T-helper 17 cell (primary cell): ENCODE results near the gene KRT23. TPM values are rescaled to one million over a fixed set of nuclear protein-coding genes. Genes with fewer than 3 reads are reported as not detected.

Experiments used
- ATAC-seq: fragments of 150-1000 bp; cut with Tn5 transposase; 2 replicates; pipeline ENCODE4 v1.10.0; 2021; ENCODE audit warnings: mild to moderate bottlenecking, moderate library complexity
- DNase-seq, 3 donors: peaks; one replicate each; pipeline versions ENCODE4 v3.0.0 to v3.0.0-alpha.2; 2020 to 2021
- H3K9me3 ChIP-seq: one replicate; pipeline ENCODE4 v1.7.0; 2013; ENCODE audit warnings: low read length, mild to moderate bottlenecking; ENCODE audit not compliant: control insufficient read depth, poor library complexity, severe bottlenecking
- H3K27ac Mint-ChIP-seq: one replicate; pipeline ENCODE4 v1.8.0; 2022; ENCODE audit warnings: mild to moderate bottlenecking, moderate library complexity, mixed read lengths
- H3K27me3 Mint-ChIP-seq: one replicate; pipeline ENCODE4 v1.8.0; 2022; ENCODE audit warnings: mixed read lengths
- H3K36me3 Mint-ChIP-seq: one replicate; pipeline ENCODE4 v1.8.0; 2022; ENCODE audit warnings: low read depth, mixed read lengths
- H3K4me1 Mint-ChIP-seq: one replicate; pipeline ENCODE4 v1.8.0; 2022; ENCODE audit warnings: mild to moderate bottlenecking, mixed read lengths
- H3K4me3 Mint-ChIP-seq: one replicate; pipeline ENCODE4 v1.8.0; 2022; ENCODE audit warnings: mild to moderate bottlenecking, moderate library complexity, mixed read lengths
- total RNA-seq, 4 donors: library from RNA in 2 of 4; stranded (reverse) in 2 of 4; gene quantifications; one replicate each; pipeline ENCODE4 v1.2.3 and lab custom pipeline; 2022 to 2026

KRT23 gene
- total RNA-seq, 2 donors from 2014 or later = not detected

DNA sequence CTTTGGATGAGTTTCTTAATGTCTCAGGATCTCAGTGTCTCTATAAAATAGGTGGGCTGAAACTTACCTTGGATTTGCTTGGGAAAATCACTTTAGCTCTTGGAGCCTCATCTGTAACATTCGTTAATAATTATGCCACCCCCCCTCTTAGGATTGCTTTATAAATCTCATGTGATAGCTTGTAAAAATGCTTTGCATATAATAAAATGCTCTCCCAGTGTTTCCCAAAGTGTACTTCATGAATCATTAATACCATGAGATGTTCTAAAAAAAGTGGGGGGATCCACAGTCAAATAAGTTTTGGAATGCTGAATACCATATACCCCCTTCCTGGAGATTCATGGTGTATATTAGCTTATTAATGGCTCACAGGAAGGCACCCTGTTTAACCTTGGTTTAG, 24.1 kb upstream of the KRT23 start:
- ATAC-seq (no peak), DNase-seq (no peak)
- Mint-ChIP-seq H3K4me3 (no peak overlapping the region), H3K27ac (no peak overlapping the region), H3K27me3 (peaks cover 35% of the 10 kb centered on the region), H3K4me1 (peaks cover 2% of the 10 kb centered on the region), H3K36me3 (no peaks in the 10 kb centered on the region)
- H3K9me3 ChIP-seq = no peaks in the 10 kb centered on the region

DNA sequence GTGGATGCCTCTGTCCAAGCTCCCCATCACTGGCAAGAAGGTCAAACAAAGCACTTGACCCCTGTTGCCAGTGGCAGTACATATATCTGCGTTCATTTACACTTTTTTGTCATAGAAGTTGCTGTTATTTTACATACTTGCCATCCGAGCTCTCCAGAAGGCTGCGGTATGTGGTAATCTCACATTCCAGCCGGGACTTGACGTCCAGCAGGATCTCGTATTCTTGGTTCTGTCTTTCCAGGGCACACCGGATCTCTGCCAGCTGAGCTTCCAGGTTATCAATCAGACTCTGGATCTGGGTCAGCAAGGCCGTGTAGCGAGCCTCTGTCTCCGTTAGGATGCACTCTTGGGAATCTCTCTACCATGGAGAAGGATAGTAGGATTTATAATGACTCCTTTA, 22.7 kb upstream of the KRT23 start:
- ATAC-seq = no peak

GRCh38 chr17:40958086-40958953, 20.9 kb upstream of the KRT23 start:
- H3K9me3 ChIP-seq = no peaks in the 10 kb centered on the region
- no peak overlapping the region for H3K4me3 Mint-ChIP-seq
- H3K4me1 Mint-ChIP-seq = peaks cover 4% of the 10 kb centered on the region
- H3K27ac Mint-ChIP-seq = no peak overlapping the region
- DNase-seq (no peak), ATAC-seq (no peak)
- peaks cover 58% of the 10 kb centered on the region for H3K27me3 Mint-ChIP-seq
- no peaks in the 10 kb centered on the region for H3K36me3 Mint-ChIP-seq

More for the DNA sequence above, 22.7 kb upstream of the KRT23 start:
- no peak overlapping the region for H3K4me3 Mint-ChIP-seq
- H3K4me1 Mint-ChIP-seq = peaks cover 2% of the 10 kb centered on the region
- DNase-seq = no peak
- H3K9me3 ChIP-seq = no peaks in the 10 kb centered on the region
- H3K27ac Mint-ChIP-seq = no peak overlapping the region
- no peaks in the 10 kb centered on the region for H3K36me3 Mint-ChIP-seq
- H3K27me3 Mint-ChIP-seq = peaks cover 49% of the 10 kb centered on the region

GRCh38 chr17:40956401-40957254, 19.2 kb upstream of the KRT23 start:
- peaks cover 73% of the 10 kb centered on the region for H3K27me3 Mint-ChIP-seq
- DNase-seq (no peak), ATAC-seq (no peak)
- no peak overlapping the region for H3K27ac Mint-ChIP-seq
- no peaks in the 10 kb centered on the region for H3K9me3 ChIP-seq
- no peaks in the 10 kb centered on the region for H3K36me3 Mint-ChIP-seq
- peaks cover 4% of the 10 kb centered on the region for H3K4me1 Mint-ChIP-seq
- H3K4me3 Mint-ChIP-seq = no peak overlapping the region

DNA sequence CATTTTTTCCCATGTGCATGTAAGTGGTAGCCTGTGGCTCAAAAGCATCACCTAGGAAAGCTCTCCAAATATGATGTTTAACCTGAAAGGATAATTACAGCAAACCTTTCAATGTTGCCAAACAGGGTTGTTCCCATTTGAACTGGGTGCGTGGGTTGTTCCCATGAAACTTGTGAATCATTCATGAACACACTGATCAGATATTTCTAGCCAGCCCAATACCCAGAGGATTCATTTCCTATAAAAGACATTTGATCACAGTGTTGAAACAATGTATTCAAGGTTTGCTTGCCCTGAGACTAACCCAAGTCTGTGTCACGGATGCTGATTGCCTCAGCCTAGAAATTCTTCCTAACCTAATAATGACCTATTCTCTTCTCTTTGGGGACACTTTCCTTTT, 16.4 kb upstream of the KRT23 start:
- no peak overlapping the region for H3K27ac Mint-ChIP-seq
- H3K36me3 Mint-ChIP-seq = no peaks in the 10 kb centered on the region
- no peaks in the 10 kb centered on the region for H3K9me3 ChIP-seq
- no peak overlapping the region for H3K4me3 Mint-ChIP-seq
- peaks cover 4% of the 10 kb centered on the region for H3K4me1 Mint-ChIP-seq
- ATAC-seq (no peak), DNase-seq (no peak)
- H3K27me3 Mint-ChIP-seq = peaks cover 85% of the 10 kb centered on the region

DNA sequence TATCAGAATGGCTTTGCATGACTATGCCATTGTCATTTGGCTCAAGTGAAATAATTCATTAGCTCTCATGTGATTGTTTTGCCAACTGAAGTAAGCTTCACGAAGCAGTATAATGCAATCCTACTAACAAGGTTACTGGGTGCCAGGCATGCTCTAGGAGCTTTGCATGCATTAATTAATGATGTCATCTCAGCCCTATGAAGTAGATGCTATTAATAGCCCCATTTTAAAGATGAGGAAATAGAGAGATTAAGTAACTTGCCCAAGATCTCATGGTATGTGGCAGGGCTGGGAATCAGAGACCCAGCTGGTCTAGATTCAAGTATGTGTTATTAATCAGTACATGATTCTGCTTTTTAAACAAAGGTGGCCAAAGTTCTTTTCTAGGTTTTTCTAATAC, 15.2 kb upstream of the KRT23 start:
- Mint-ChIP-seq H3K27me3 (peaks cover 87% of the 10 kb centered on the region), H3K27ac (no peak overlapping the region), H3K4me3 (no peak overlapping the region), H3K36me3 (no peaks in the 10 kb centered on the region), H3K4me1 (peaks cover 4% of the 10 kb centered on the region)
- H3K9me3 ChIP-seq = no peaks in the 10 kb centered on the region
- no peak for DNase-seq
- ATAC-seq = no peak

GRCh38 chr17:40952154-40952553, 14.7 kb upstream of the KRT23 start:
- peaks cover 4% of the 10 kb centered on the region for H3K4me1 Mint-ChIP-seq
- no peak overlapping the region for H3K27ac Mint-ChIP-seq
- peaks cover 90% of the 10 kb centered on the region for H3K27me3 Mint-ChIP-seq
- DNase-seq (no peak), ATAC-seq (no peak)
- H3K36me3 Mint-ChIP-seq = no peaks in the 10 kb centered on the region
- no peak overlapping the region for H3K4me3 Mint-ChIP-seq
- H3K9me3 ChIP-seq = no peaks in the 10 kb centered on the region

GRCh38 chr17:40951011-40951622, 13.7 kb upstream of the KRT23 start:
- peaks cover under 1% of the 10 kb centered on the region for H3K36me3 Mint-ChIP-seq
- peaks cover 2% of the 10 kb centered on the region for H3K4me1 Mint-ChIP-seq
- no peak overlapping the region for H3K4me3 Mint-ChIP-seq
- DNase-seq (no peak), ATAC-seq (no peak)
- no peak overlapping the region for H3K27ac Mint-ChIP-seq
- H3K9me3 ChIP-seq = no peaks in the 10 kb centered on the region
- H3K27me3 Mint-ChIP-seq = peaks cover 92% of the 10 kb centered on the region

GRCh38 chr17:40950176-40950575, 12.7 kb upstream of the KRT23 start:
- ATAC-seq (no peak), DNase-seq (no peak)
- H3K27me3 Mint-ChIP-seq = peaks cover 92% of the 10 kb centered on the region
- H3K4me1 Mint-ChIP-seq = peaks cover 2% of the 10 kb centered on the region
- no peak overlapping the region for H3K4me3 Mint-ChIP-seq
- H3K9me3 ChIP-seq = no peaks in the 10 kb centered on the region
- H3K27ac Mint-ChIP-seq = no peak overlapping the region
- peaks cover 2% of the 10 kb centered on the region for H3K36me3 Mint-ChIP-seq

GRCh38 chr17:40949418-40949817, 12.0 kb upstream of the KRT23 start:
- Mint-ChIP-seq H3K4me1 (no peaks in the 10 kb centered on the region), H3K27ac (no peak overlapping the region), H3K36me3 (peaks cover 2% of the 10 kb centered on the region), H3K4me3 (no peak overlapping the region), H3K27me3 (peaks cover 92% of the 10 kb centered on the region)
- H3K9me3 ChIP-seq = no peaks in the 10 kb centered on the region
- no peak for ATAC-seq
- DNase-seq = no peak

DNA sequence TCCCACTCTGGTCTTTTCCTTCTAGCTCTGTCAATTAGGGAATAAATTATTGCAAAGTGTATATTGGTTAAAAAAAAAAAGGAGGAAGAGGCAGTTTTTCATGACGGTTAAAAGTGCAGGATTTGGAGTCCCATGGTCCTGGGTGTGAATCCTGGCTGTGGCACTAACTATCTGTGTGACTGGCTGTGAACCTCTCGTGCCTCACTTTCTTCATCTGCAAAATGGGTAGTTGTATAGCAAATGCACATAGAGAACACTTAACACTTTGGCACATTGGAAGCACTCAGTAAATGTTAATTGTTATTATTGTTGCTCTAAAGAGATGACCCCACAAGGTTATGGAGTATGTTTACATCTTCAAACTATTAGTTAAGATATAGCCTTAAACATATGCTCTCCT, 10.5 kb upstream of the KRT23 start:
- no peak for ATAC-seq
- no peaks in the 10 kb centered on the region for H3K4me1 Mint-ChIP-seq
- no peaks in the 10 kb centered on the region for H3K9me3 ChIP-seq
- peaks cover 92% of the 10 kb centered on the region for H3K27me3 Mint-ChIP-seq
- peaks cover 4% of the 10 kb centered on the region for H3K36me3 Mint-ChIP-seq
- H3K4me3 Mint-ChIP-seq = no peak overlapping the region
- H3K27ac Mint-ChIP-seq = no peak overlapping the region
- DNase-seq = no peak

GRCh38 chr17:40945414-40945813, 8.0 kb upstream of the KRT23 start:
- peaks cover 4% of the 10 kb centered on the region for H3K36me3 Mint-ChIP-seq

DNA sequence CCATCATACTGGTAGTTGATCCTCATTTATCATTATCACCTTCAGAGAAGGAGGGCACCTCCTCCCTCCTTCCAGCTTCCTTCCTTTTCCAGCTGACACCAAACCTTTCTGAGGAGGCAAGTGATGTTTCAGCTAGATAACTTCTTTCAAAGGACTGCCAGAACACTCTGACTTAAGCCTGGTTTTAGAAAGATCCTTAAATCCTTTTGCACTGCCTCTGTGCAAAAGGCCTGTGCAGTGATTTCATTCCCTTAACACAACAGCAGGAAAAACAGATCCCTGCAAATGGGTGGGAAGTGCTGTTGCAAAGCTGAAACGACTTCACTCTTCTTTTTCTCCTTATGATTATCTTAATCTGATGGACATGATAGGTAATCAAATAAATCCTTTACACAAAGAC, 7.1 kb upstream of the KRT23 start:
- Mint-ChIP-seq H3K27ac (no peak overlapping the region), H3K4me1 (no peaks in the 10 kb centered on the region), H3K4me3 (no peak overlapping the region), H3K36me3 (peaks cover 4% of the 10 kb centered on the region), H3K27me3 (peaks cover 61% of the 10 kb centered on the region)
- ATAC-seq (no peak), DNase-seq (no peak)
- H3K9me3 ChIP-seq = no peaks in the 10 kb centered on the region

More at GRCh38 chr17:40945414-40945813, 8.0 kb upstream of the KRT23 start:
- DNase-seq (no peak), ATAC-seq (no peak)
- Mint-ChIP-seq H3K4me3 (no peak overlapping the region), H3K27me3 (peaks cover 69% of the 10 kb centered on the region), H3K27ac (no peak overlapping the region), H3K4me1 (no peaks in the 10 kb centered on the region)
- no peaks in the 10 kb centered on the region for H3K9me3 ChIP-seq
